ENCODE results near the gene FOXN4.

DNA sequence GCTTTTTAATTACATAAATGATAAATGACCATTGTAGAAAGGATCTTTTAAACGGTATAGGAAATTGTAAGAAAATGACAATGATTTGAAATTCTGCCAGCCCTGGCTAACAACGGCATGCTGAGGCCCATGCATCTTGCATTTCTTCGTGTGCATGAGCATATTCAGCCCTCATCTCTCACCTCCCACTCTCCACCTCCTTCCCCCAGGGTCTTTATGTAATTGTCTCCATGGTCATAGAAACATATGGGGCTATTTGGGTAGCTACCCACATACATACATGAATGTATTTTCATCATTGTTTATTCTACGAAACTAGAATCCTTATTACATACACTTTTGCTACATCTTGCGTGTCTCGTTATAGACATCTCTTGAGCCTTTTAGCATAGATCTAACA lies 43.1 kb upstream of the FOXN4 start:
- TF ChIP-seq YY1 (IDR thresholded peaks at IDR 0.05; ENCODE audit: borderline replicate concordance in 1 of 3, control insufficient read depth in 1 of 3, extremely low read depth in 1 of 3, insufficient read depth in 3 of 3, insufficient read length in 1 of 3, insufficient replicate concordance in 2 of 3, low read depth in 1 of 3, low read length in 2 of 3) = no peak
- TF ChIP-seq ZBED1 (IDR thresholded peaks at IDR 0.05) = no peak
- TF ChIP-seq MAX (CRISPR knock-in tag; IDR thresholded peaks at IDR 0.05) = no peak
- no peak for TF ChIP-seq ARHGAP35 (IDR thresholded peaks at IDR 0.05; ENCODE audit: partially characterized antibody)
- no peak for TF ChIP-seq PTRF (tag; IDR thresholded peaks at IDR 0.05)
- TF ChIP-seq ZNF764 (CRISPR knock-in tag; IDR thresholded peaks at IDR 0.05; ENCODE audit: low read depth) = no peak
- TF ChIP-seq, protein P1, sequence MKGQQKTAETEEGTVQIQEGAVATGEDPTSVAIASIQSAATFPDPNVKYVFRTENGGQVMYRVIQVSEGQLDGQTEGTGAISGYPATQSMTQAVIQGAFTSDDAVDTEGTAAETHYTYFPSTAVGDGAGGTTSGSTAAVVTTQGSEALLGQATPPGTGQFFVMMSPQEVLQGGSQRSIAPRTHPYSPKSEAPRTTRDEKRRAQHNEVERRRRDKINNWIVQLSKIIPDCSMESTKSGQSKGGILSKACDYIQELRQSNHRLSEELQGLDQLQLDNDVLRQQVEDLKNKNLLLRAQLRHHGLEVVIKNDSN (CRISPR knock-in tag; IDR thresholded peaks at IDR 0.05) = no peak
- TF ChIP-seq HDAC6 (IDR thresholded peaks at IDR 0.05; ENCODE audit: low read depth, low read length) = no peak
